SK-MEL-5 (cell line): ENCODE measurements around the gene CREB5. TPM values are rescaled to one million over a fixed set of nuclear protein-coding genes. Genes with fewer than 3 reads are reported as not detected.

ENCODE experiments used
- DNase-seq: peaks from one replicate; pipeline ENCODE4 v3.0.0-alpha.2; 2016; ENCODE audit warnings: low read depth, low spot score
- in situ Hi-C: cut with HindIII; loops from 2 replicates; pipeline ENCODE4 v1.10.0; 2016; ENCODE audit warnings: low sequenced_read_pairs, high pct_unique_total_duplicates, low pct_unique_long_range_greater_than_20kb
- total RNA-seq: library from RNA; depleted of rRNA; stranded (reverse); fragments of >200 nt; shearing (Covaris generic); gene quantifications from 2 replicates; pipeline ENCODE4 v1.2.3, GENCODE V29; 2014

CREB5 gene
- total RNA-seq, 1 experiment from 2014 or later = 19.4 TPM

DNA sequence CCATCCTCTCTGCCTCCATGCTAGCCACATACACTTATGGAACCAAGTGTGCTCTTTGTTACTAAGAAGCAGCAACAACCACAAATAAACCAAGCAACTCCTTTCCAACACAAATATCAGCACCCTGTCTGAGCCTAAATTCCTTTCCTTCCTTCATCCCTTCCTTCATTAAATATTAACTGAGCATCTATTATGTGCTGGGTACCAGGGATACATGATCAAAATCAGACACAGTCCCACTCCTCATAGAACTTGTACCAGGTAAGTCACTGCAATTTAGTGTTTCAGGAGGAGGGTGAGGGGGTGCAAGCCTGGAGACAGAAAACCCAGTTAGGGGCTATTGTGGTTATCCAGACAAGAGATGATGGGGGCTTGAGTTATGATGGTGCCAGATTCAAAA, 10.8 kb downstream of the CREB5 start:
- in situ Hi-C loops = no loop called here
- no peak for DNase-seq

DNA sequence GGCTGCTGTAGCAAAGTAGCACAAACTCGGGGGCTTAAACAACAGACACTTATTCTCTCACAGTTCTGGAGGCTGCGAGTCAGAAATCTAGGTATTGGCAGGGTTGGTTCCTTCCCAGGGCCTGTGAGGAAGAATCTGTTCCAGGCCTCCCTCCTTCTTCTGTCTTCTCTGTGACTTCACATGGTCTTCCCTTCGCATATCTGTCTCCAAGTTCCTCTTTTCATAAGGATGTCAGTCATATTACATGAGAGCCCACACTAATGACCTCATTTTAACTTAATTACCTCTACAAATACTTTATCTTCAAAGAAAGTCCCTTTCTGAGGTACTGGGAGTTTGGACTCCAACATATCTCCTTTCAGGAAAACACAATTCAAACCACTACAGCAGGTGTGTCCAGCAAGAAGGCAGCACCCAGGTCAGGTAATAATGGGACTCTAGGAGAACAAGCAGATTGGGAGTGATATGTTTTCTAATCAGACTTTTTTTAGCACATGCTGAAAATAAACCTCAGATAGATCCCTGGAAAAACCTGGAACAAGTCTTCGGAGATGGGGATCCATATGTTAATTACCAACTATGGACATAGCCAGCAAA, 11.7 kb downstream of the CREB5 start:
- in situ Hi-C loops = no loop called here
- DNase-seq = no peak

DNA sequence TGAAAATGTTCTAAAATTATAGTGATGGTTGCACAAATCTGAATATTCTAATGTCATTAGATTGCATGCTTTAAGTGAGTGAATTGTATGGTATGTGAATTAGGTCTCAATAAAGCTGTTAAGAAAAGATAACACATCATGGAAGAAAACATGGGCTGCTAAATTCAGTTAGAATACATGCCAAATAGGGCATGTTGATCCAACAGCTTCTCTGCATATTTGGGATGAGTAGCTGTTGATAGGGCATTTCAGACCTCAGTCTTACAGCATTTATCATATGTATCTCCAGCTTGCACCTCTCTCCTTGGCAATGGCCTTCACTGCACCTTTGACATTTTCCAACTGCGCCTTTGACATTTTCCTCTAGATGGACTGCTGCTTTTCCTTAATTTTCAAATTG, 13.2 kb downstream of the CREB5 start:
- DNase-seq = no peak
- in situ Hi-C loops = no loop called here

DNA sequence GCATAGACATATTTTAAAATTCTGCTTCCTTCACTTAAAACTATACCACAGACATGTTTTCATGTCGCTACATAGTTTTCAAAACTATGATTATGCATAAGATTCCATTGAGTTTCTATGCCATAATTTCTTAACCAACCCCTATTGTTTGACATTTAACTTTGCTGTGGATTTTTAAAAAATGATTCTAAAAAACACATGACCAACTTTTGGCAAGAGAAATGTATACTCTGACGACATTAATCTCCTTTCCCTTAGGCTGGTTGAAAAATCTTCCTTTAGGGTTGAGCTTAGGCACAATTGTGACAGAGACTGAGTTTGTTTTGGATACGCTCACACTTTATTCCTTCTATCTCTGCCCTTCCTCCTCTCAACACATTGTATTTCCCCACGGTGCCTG, 14.9 kb downstream of the CREB5 start:
- no peak for DNase-seq
- in situ Hi-C loops = no loop called here

DNA sequence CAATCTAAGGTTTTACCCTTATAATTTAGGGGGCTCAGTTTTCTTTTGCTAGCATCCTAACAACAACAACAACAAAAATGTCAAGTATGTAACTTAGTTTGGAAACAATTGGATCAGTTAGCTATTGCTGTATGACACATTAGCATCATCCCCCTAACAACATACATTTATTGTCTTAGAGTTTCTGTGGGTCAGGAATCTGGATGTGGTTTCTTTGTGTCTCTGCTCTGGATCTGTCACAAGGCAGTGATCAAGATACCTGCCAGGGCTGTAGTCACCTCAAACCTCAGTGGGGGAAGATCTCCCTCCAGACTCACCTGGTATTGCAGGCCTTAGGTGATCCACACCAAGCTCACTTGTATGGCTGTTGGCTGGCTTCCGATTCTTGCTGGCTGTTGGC, 18.3 kb downstream of the CREB5 start:
- no peak for DNase-seq
- in situ Hi-C loops = no loop called here

DNA sequence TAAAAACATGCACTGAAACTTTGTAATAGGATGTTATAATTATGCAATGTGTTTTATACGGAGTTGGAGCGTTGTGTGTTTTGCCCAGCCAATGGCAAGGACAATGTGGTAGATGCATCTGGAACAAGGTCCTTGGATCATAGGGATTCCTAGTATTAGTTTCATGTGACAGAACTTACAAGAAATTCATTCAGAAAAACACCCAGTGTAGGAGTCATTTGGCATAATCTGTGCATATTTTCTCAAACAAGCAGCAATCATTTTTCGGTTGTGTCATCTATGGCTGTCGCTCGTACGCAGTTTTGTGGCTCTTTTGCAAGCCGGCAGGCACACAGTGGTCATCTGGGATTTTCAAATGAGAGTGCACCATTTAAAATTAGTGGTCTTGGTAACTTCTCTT, 19.8 kb downstream of the CREB5 start:
- DNase-seq = no peak
- in situ Hi-C loops = no loop called here

DNA sequence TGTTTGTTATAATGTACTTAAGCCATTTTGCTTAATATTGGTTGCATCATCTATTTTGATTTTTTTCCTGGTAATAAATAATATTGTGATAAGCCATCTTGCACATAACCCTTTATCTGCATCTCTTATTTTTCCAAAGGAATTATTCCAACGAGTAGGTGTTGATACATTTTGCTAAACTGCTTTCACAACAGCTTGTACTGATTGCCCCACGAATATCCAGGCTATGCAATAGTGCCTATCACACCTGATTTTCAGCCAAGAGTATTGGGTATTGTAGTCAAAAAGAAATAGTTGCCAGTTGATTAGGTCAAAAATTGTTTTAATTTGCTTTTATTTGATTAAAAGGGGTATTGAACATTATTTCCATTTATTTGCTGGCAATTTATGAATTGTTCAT, 20.7 kb downstream of the CREB5 start:
- in situ Hi-C loops = no loop called here
- no peak for DNase-seq

DNA sequence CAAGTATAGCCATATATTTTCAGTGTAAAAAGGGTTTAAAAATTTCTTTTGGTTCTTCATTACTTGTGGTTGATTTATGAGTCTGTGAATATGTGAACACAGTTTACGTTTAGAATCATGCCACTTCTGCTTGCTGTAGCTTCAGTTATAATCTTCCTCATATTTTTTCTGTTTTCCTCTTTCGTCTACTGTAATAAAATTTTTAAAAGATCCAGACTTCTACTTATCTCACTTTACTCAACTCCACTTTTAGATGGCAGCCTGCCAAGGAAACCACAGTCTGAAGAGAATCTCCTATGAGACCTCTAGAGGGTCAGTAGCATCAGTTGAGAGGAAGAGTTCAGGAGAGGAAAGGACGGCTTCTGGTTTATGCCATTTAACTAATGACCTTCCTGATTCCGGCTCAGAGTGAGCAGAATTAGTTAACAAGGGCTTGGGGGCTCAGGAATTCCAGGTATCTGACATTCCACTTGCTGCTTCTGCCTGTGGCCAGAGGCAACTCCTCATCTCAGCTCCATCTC, 21.4 kb downstream of the CREB5 start:
- in situ Hi-C loops = no loop called here
- DNase-seq = no peak

DNA sequence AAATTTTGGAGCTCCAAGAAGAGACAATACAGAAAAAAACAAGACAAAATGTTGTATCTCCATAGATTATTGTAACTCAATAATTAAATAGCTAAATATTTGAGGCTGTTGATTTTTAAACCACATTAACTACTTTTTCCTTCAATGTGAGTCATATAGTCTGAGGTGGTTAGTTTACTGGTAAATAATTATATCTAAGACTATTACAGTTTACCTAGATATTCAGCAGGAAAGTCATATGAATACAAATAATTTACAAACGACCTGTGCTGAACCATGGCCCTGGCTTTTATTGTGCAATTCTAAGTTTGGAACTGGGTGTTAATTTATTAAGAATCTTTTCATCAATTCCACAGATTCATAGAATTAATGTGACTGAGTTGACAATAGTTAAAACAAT, 22.2 kb downstream of the CREB5 start:
- DNase-seq = no peak
- in situ Hi-C loops = no loop called here

DNA sequence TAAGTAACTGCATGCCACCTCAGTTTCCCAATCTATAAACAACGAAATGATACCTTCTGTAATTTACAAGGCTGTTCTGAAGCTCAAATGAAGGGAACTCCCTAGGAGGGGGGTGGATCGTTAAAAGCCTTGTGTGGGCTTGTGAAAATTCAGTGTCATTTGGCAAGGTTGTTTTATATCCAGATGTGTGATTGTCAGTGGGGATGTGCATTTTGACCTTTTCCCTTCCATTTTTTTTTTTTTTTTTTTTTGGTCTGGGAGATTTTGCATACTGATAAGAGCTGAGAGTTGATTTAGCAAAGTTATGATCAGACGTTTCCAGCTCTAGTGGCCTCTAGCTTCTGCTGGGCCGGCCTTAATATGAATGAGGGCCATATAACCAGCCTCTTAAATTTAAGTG, 22.8 kb downstream of the CREB5 start:
- in situ Hi-C loops = no loop called here
- no peak for DNase-seq

DNA sequence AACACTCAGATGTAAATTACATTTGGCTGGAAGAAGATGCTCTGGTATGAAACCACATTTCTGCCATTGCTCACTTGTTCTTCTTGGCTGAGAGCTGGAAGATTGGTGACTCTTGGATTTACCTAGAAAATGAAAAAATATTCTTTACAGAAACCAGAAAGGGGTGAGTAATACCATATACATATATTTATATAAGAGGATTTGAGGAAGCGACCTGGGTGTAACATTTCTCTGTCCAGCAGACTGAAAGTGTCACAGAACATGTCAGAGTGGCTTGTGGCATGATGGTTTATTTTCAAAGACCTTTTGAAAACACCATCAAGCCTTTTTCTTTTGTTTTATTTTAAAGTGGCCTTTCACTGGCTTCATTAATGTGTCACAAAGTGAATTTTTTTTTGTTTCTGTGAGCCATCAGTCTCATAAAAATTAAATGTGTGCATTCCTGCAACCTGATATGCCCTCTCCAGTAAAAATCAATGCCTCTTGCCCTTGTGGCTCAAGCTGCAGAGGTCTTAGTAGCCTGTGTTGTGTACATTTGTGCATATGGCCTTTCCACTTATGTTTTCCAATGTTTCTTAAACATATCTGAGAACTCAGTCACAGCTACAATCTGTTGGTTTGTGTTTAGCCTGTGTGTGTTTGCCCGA, 23.5 kb downstream of the CREB5 start:
- in situ Hi-C loops = no loop called here
- no peak for DNase-seq

DNA sequence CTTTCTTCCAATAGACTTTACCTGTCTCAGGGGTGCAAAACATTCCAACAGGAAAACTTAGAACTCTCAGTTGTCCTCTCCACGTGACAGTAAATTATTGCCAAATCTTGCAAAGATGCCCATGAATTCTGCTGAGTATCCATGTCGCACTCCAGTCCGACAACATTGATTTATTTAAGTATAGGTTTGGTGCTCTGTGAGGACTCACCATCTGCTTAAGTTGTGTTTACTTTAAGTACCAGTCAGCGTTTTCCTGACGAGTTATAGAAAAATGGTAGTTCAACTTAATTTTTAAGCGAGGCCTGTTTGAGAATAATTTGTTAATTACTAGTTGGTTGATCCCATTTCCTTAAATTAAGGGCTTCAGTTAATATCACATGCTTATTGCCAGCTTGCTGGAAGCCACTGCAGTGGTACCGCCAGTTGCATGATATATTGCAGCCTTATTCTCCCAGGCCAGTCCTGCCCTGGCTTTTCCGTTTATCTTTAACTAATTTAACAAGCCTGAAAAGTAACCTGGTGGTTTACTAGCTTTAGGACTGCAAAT, 27.8 kb downstream of the CREB5 start:
- in situ Hi-C loops = no loop called here
- DNase-seq = no peak

DNA sequence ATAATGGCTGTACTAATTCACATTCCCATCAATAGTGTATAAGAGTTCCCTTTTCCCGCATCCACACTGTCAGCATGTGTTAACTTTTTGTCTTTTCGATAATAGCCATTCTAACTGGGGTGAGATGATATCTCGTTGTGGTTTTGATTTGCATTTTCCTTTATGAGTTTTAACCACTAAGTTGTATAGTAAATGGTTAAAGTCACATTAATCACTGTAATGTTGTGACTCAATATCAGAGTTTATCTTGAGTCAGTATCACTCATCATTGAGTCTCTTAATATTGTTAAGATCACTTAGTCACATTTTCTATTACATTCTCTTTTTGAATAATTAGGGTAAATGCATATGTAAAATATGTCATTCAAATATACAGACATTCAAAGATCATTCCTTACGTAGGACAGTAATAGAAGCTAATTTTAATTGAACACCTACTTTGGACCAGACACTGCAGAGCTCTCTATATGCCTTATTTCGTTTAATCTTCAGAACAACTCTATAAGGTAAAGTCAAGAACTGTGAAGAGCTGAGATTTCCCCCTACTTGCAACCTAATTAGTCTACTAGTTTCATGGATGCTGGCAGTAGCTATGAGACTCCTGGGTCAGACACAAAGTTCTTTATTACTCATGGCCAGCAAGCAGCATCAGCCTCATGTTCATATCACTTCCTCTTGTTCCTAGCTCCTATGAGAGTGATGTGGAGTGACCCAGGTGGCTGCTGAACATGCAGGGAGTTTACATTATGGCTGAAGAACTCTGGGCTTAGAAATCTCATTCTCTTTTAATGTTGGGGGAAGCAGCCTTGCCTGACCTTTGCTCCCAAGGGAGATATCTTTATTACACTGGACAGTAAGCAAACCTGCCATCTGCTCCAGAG, 30.5 kb downstream of the CREB5 start:
- in situ Hi-C loops = no loop called here

DNA sequence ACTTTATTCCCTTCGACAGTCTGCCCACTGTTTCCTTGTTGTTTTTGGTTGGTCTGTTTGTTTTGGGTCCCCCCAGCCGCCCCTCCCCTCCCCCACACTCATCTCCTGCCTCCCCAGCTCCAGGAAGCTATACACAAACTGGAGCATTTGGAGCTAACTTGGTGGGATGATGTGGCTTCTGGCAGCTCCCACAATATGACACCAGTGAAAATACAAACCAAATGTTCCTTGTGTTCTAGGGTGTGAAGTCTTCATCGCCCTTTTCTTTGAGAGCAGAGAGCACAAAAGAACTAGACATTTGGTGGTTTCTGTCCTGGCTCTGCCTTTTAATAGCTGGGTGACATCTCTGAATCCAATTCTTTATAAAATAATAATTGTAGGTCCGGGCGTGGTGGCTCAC, 33.8 kb downstream of the CREB5 start:
- DNase-seq = no peak
- in situ Hi-C loops = no loop called here

More for the DNA sequence above, 30.5 kb downstream of the CREB5 start:
- DNase-seq = no peak

DNA sequence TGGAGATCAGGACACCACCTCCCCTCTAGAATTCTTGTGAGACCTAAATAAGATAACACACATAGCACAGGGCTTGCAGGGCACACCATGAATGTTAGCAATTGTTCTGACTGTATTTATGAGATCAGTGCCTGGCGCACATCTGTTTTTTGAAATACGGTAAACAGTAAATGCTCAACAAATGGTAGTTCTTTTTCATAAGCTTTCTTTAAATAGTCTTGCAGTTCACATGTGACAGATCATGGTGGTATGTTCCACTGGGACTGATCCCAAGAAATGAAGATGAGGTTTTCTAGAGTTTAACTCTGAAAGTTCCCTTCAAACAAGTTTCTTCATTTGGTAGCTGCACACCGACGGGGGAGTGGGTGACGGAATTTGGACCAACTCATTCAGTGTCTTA, 34.8 kb downstream of the CREB5 start:
- no peak for DNase-seq
- in situ Hi-C loops = no loop called here

DNA sequence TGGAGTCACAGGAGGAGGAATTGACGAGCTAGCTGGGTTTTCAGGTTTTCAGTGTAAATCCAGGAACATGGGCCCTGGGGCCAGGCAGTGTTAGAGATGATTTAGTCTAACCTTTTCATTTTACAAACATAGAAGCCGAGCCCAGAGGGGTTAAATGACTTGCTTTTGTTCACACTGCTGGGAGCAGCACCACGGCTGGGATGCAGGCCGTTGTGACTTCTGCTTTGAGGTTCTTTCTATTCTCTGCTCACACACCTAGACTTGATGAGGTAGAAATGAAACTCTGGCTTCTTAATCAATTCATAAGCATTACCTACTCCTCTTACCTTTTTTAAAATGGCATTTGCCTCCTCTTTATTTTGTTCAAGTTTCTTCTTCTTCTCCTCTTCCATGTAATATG, 36.4 kb downstream of the CREB5 start:
- in situ Hi-C loops = no loop called here
- DNase-seq = no peak

DNA sequence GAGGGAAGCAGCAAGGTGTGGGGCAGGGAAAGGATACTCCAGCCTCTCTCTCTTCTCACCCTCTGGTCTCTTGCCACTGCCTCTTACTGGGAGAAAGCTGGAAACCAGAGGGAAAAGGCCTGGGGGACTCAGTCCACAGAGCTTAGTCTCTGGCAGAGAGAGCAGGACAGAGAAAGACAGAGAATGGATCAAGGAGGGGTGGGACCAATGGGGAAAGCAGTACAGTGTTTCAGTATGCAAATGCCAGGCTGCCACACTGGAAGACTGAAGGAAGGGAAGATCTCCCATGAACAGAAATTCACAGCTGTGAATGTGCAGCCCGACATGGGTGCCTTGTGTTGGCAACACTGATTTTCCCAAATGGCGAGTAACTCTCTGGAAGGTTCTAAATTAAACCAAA, 40.4 kb downstream of the CREB5 start:
- DNase-seq = no peak
- in situ Hi-C loops = no loop called here

DNA sequence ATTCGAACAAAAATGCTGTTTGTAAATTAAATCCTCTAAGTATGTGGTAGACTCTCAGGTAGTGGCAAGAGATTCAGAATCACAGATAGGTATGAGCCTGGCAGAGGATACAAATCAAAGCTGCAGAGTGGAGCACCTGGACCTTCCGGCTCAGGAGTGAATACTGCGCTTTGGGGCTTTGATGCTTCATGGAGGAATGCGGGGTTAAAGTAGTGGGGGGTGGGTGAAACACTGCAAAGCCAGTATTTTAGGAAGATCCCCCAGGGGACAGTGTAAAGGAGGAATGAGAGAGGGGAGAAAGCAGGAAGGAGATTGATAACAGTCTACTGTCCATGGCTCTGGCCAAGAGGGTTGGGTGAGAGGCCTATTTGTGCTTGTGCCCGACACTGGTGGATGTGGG, 43.2 kb downstream of the CREB5 start:
- in situ Hi-C loops = no loop called here

More for the DNA sequence above, 43.2 kb downstream of the CREB5 start:
- no peak for DNase-seq
